Endometrial microvascular endothelial cells (primary cell): Measurements from ENCODE around the gene TMEM117. TPM values are rescaled to one million over a fixed set of nuclear protein-coding genes. Genes with fewer than 3 reads are reported as not detected.
"Not testable (repeated sequence)": the region's sequence is repeated elsewhere in the genome, so short reads cannot be mapped to it uniquely, and the experiment has no call there.

Experiments used
- in situ Hi-C: cut with HindIII; loops from 2 replicates; pipeline ENCODE4 v1.10.0; 2017; ENCODE audit warnings: low sequenced_read_pairs, low pct_unique_long_range_greater_than_20kb; ENCODE audit errors: inconsistent ontology term
- total RNA-seq: library from RNA; depleted of rRNA; stranded (reverse); fragments of >200 nt; gene quantifications from one replicate; pipeline ENCODE4 v1.2.3, GENCODE V29; 2015; ENCODE audit errors: inconsistent ontology term

TMEM117 gene
- total RNA-seq, 1 donor from 2014 or later = 1.9 TPM

- in situ Hi-C loops = no loop called here
These were observed 541.7 kb downstream of the TMEM117 start for GRCh38 chr12:44377443-44378187.

- in situ Hi-C loops = not testable (repeated sequence)
These were observed 543.2 kb downstream of the TMEM117 start for GRCh38 chr12:44379113-44379512.

GRCh38 chr12:44379831-44380230, 544.0 kb downstream of the TMEM117 start:
- in situ Hi-C loops = no loop called here

GRCh38 chr12:44380861-44381260, 545.0 kb downstream of the TMEM117 start:
- in situ Hi-C loops = no loop called here

GRCh38 chr12:44381341-44381740, 545.5 kb downstream of the TMEM117 start:
- in situ Hi-C loops = no loop called here

GRCh38 chr12:44384136-44384535, 548.3 kb downstream of the TMEM117 start:
- in situ Hi-C loops = no loop called here

- in situ Hi-C loops = no loop called here
These were observed 550.1 kb downstream of the TMEM117 start for GRCh38 chr12:44385964-44386363.

GRCh38 chr12:44387581-44387980, 551.7 kb downstream of the TMEM117 start:
- in situ Hi-C loops = no loop called here

GRCh38 chr12:44389038-44389437, 553.2 kb downstream of the TMEM117 start:
- in situ Hi-C loops = no loop called here

GRCh38 chr12:44389896-44390295, 554.0 kb downstream of the TMEM117 start:
- in situ Hi-C loops = no loop called here

- in situ Hi-C loops = no loop called here
These were observed 561.8 kb downstream of the TMEM117 start for GRCh38 chr12:44397631-44398030.

- in situ Hi-C loops = no loop called here
These were observed 567.3 kb downstream of the TMEM117 start for GRCh38 chr12:44403185-44403584.

GRCh38 chr12:44405297-44405696, 569.4 kb downstream of the TMEM117 start:
- in situ Hi-C loops = no loop called here

GRCh38 chr12:44422559-44422958, 586.7 kb downstream of the TMEM117 start:
- in situ Hi-C loops = no loop called here

- in situ Hi-C loops = no loop called here
These were observed 592.9 kb downstream of the TMEM117 start for GRCh38 chr12:44428825-44429224.

GRCh38 chr12:44431647-44432343, 595.9 kb downstream of the TMEM117 start:
- in situ Hi-C loops = no loop called here

GRCh38 chr12:44433659-44434058, 597.8 kb downstream of the TMEM117 start:
- in situ Hi-C loops = no loop called here

GRCh38 chr12:44436756-44437155, 600.9 kb downstream of the TMEM117 start:
- in situ Hi-C loops = no loop called here
